ENCODE data around the gene PDE2A.
"Not testable (repeated sequence)": the region's sequence is repeated elsewhere in the genome, so short reads cannot be mapped to it uniquely, and the experiment has no call there.

Gene PDE2A

DNA sequence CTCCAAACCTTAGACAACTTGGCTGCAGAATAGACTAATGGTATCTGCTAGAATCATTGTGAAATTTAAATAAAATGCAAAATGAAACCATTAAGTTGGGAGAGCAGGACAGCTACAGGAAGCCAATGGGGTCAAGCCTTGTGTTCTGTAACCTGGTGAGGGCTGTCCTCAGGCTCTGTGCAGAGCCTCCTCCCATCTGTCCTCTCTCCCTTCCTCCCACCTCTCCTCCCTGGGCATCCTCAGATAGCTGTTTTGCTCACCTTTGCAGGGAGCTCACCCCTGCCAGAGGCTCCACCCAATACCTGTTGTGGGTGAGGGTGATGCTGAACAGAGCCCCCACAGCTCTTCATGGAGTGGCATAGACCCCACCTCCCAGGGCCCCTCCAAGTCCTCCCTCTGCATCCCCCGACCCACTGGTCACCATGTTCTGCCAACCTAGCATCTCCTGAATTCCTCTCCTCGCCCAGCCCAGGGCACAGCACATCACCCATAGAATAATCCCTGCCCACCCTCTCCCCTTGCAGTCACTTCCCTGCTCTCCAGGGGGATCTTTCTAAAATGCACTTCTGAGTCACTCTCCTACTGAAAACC, 100.3 kb downstream of the PDE2A start:
- peak; percentile 44 for DNase-seq

GRCh38 chr11:72573072-72573854, 101.0 kb downstream of the PDE2A start:
- peak; percentile 23 for DNase-seq

GRCh38 chr11:72572540-72572939, 101.7 kb downstream of the PDE2A start:
- DNase-seq, result not testable (repeated sequence)

DNA sequence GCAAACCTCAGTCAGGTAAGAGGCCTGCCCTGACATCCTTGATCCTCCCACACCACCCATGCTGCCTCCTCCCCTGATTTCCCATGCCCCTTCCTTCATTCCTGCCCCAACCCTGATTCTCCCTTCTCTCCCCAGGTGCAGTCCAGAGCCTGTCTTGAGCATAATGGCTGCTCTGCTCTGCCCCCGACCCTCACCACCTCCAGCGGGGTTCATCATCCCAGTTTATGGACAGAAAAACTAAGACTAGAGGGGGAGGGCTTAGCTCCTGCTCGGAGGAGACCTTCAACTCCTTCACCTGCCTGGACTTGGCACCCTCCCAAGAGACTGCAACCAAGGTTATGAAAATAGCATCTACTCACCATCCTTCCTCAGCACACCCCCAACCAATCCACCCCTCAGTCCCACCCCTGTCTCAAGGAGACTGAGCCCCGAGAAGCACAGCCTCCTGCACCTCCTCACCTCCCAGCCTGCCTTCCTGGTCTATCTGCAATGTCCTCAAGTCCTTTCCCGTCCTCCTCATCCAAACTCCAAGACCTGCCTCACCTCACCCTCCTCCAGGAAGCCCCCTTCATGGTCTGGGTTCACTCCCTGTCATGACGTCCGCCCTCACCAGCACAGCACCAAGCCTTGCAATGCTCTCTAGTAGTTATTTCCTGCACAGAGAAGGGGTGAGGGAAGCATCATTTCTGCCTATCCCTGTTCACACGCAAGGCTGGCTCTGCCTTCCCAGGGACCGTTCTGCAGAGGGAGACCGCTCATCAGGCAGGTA, 103.1 kb downstream of the PDE2A start:
- no peak for DNase-seq

DNA sequence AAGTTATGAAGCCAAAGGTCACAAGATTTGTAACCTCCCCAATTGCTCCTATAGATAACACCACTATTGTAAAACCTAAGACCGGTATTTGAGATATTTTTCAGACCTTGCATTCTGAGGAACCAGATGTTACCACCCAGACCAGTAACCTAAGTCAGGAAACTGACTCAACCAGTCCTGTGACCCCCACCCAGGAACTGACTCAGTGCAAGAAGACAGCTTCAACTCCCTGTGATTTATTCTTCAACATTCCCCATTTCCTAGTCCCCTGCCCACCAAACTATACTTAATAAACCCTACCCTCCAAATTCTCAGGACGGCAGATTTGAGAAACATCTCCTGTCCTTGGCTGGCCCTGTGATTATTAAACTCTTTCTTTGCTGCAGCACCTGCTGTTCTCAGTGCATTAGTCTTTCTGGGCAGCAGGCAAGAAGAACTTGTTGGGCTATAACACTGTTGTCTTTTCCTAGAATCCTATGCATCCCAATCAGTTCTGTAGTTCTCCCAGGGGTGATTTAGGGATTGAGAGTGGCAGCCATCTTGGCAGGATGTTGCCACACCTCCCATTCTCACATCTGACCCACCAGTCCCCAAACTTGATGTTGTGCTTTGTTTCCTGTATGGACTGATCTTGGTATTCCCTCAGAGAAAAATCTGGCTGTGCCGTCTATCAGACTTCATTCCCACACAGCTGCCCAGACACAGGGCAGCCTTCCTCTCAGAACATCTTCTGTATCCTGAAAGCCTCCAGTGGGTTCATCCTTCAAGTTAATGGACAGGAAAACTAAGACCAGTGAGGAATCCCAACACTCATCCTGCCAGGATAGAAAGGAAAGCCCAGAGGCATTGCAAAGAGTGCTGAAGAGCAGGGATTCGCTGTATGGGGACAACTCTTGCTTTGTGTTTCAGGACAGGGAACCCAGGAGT, 104.0 kb downstream of the PDE2A start:
- DNase-seq, result no peak

DNA sequence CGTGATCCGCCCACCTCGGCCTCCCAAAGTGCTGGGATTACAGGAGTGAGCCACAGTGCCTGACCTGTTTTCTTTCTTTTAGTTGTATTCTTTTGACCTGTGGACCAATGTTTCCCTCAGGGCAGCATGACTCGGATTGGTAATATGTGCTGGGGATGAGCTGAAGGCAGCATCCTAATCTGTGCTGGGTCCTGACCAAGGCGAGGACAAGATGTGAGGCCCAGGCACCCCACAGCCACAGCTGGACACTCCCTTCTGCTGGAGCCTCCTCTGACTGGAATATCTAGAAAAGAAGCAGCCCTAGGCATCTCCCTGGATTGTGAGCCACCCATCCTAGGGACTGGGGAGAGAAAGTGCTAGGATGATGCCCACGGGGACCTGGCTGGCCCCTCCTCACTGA, 105.4 kb downstream of the PDE2A start:
- DNase-seq, result no peak

- DNase-seq, result no peak
Measured at GRCh38 chr11:72562431-72562830, 111.8 kb downstream of the PDE2A start.

DNA sequence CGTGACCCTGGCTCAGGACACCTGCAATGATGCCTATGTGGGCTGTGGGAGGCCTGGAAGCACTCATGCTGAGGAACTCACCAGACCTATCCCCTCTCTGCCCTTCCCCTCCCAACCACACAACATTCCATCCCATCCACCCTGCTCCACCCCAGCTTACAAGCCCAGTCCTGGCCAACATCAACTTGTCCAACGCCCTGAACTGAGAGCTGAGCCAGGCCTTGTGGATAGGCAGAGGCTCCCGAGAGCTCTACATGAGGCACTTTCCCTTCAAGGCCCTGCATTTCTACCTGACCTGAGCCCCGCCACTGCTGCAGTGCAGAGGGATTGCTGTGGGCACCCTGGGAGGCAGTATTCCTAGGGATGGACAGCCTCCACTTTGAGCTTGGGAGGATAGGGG, 112.4 kb downstream of the PDE2A start:
- DNase-seq, result no peak

GRCh38 chr11:72560864-72561263, 113.4 kb downstream of the PDE2A start:
- not testable (repeated sequence) for DNase-seq

- no peak for DNase-seq
Measured at GRCh38 chr11:72556433-72556832, 117.8 kb downstream of the PDE2A start.

GRCh38 chr11:72555014-72555522, 119.2 kb downstream of the PDE2A start:
- DNase-seq, result not testable (repeated sequence)

DNA sequence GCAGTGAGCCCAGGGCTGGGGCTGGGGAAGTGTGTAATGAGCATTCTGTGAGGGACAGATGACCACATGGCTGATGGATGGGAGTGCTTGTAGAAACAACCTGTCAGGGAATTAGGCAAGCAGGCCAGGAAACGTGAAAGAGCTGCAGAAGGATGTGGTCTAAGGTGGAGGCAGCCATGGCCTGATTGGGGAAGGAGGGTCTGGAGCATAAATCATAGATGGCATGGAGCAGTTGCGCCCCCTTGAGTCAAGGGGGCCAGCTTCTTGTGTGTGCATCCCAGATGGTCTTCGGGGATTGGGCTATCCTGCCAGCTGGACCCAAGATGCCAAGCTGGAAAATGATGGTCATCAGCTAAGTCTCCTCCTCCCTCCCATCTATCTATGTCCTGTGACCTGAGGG, 120.5 kb downstream of the PDE2A start:
- DNase-seq, result no peak

DNA sequence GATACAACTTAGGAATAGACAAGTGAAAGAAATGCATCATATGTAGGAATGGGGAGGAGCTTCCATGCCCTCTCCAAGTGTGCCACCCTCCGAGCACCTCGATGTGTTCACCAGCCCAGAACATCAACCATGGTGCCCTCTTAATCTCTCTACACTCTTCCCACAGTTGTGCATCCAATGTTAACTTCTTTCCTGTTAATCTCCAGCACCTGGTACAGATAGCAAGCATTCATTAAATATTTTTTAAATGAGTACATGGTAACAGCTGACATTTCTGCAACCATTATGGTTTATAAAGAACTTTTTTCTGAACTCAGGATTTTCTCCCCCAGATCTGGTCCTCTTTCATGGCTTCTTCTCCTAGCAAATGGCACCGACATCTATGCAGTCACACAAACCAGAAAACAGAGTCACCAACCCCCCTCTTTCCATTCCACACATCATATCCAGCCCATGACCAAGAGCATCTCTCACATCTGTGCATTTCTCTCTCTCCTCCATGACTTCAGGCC, 121.8 kb downstream of the PDE2A start:
- DNase-seq, result no peak

- no peak for DNase-seq
Measured at GRCh38 chr11:72551571-72551970, 122.7 kb downstream of the PDE2A start.

DNA sequence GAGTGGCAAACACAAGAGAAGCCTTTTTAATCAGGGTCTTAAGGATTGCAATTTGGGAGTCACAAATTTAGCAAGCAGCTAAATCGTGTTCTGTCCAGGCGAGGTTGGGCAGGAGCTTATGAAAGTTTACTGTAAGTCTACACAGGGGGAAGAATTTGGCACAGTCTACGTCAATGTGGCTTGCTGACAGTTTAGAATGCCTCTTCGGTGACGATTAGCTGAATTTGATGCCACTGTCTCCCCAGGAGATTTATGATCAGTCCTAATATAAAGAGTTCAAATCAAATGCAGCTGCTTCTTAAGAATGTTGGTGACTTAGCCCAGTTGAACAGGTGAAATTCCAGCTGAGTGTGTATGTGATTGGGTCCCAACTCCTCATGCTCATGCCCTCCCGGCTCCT, 125.8 kb downstream of the PDE2A start:
- no peak for DNase-seq

- DNase-seq, result no peak
Measured at GRCh38 chr11:72546866-72547265, 127.4 kb downstream of the PDE2A start.

DNA sequence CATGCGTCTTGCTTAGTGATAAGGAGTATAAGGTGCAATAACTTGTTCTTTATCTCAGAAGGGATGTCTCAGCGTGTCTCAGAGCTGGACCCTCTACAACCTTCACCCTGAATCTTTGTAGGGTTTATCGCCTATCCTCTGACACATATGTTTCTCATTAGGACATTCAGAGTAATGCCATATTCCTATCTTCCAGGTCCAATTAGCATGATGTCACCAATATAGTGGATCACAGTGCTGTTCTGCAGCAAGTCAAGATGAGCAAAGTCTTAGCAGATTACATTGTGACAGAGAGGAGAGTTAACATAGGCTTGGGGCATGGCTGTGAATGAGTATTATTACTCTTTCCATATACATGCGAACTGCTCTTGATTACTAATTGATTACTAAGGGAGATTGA, 129.6 kb downstream of the PDE2A start:
- no peak for DNase-seq

DNA sequence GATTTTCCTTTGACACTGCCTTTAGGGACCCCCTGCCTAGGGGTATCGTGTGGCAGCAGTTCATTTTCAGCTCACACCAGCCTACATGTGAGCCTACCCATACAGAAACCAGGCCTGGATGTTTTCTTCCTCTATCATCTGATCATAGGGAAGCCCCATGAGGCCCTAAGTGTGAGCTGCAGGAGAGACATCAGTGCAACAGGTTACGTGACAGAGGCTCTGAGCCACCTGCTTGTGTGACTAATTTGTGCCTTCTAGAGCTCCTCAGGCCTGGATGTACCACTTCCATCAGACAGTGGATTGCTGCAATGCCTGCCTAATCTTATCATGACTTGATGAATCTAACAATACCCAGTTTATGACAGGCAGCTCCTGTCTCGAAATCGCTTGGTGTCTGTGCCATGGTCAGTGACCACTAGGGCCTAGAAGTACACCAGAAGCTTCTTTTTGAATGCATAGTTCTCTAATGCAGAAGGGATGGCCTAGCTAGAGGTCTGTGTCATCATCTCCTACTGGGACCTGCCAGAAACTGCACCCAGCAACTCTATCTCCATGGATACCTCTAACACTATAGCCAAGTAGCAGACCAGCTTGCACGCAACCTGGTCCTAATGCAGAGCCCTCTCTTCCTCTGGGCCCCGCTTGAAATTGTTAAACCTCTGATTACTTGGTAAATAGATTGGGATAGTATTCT, 130.2 kb downstream of the PDE2A start:
- DNase-seq, result no peak

GRCh38 chr11:72541257-72541974, 132.8 kb downstream of the PDE2A start:
- no peak for DNase-seq

DNA sequence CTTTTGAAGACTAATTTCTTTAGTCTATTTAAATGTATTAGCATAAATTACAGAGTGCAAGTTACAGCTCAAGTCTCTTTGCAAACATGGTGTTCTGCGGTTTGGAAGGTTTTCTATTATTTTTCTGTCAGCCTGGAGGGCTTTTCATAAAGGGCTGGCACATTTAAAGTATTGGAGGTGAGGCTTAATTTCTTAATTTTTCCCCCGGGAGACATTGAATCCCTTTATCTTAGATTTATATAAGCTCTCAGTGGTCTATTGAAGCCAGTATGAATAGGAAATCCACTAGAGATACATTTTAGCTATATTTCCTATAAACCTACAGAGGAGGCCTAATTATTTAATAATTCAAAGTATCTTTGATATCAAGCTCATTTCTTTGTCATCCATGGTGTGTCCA, 137.2 kb downstream of the PDE2A start:
- no peak for DNase-seq

DNA sequence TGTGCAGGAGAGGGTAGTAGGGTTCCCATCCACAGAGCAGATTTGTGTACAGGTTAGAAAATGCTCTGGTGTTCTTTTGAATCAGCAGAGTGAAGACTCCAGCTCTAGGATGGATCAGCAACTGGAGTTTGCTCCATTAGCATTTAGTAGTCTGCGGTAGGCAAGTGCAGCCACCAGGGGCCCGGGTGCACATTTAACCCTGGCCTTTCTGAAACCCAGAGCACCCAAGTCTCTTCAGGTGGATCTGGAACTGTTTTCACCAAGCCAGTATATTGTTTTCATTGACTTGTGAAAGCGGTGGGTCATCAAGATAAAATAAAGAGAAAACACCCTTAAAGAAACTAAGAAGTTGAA, 139.1 kb downstream of the PDE2A start:
- DNase-seq, result no peak
